Uterus (tissue), 2 donors: ENCODE results near the gene CST7.

ENCODE experiments used
- CTCF ChIP-seq, 4 experiments: fragments of 200-600 bp in 2 of 4; fragments of 450-650 bp in 2 of 4; sonication (generic) in 2 of 4; IDR thresholded peaks; one replicate each; pipeline ENCODE4 v1.5.1; 2016 to 2019; ENCODE audit warnings: antibody characterized with exemption in 4 of 4, mild to moderate bottlenecking in 2 of 4, moderate library complexity in 1 of 4
- POLR2A ChIP-seq, 2 donors: fragments of 450-650 bp; IDR thresholded peaks; one replicate each; pipeline ENCODE4 v1.6.1; 2016; ENCODE audit warnings: antibody characterized with exemption in 2 of 2, mild to moderate bottlenecking in 1 of 2, moderate library complexity in 1 of 2

DNA sequence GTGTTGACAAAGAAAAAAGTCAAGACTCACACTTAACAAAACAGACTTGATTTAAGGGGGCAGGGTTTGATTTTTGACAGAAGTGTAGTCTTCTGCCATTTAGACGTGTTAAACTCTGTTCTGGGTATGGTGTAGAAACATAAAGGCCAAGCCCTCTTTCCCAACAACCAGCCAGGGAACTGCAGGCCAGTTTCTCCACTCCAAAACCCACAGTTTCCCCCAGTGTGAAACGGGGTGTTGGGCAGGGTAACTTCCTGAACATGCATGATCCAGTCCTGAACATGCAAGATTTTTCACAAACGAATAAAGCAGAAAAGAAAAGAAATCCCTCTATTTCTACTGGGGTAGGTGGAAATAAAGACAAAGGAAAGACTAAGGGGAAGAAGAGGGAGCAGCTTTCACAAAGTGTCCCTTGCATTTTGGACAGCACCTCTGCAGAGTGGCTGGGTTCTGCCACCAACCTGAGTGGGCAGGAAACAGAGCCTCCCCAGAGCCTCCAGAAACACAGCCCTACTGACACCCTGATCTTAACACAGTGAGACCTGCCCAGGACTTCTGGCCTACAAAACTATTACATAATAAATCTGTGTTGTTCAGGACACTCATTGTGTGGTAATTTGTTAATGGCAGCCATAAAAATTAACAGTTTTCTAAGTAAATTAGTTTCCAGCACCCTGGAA lies 36.0 kb downstream of the CST7 start:
- TF ChIP-seq CTCF (IDR thresholded peaks at IDR 0.05) (no peak), POLR2A (IDR thresholded peaks at IDR 0.05) (no peak)
